ENCODE data around the gene PRR12.
A peak's percentile ranks its signal among the peaks of the same experiment; 100 is the strongest.

PRR12 gene

DNA sequence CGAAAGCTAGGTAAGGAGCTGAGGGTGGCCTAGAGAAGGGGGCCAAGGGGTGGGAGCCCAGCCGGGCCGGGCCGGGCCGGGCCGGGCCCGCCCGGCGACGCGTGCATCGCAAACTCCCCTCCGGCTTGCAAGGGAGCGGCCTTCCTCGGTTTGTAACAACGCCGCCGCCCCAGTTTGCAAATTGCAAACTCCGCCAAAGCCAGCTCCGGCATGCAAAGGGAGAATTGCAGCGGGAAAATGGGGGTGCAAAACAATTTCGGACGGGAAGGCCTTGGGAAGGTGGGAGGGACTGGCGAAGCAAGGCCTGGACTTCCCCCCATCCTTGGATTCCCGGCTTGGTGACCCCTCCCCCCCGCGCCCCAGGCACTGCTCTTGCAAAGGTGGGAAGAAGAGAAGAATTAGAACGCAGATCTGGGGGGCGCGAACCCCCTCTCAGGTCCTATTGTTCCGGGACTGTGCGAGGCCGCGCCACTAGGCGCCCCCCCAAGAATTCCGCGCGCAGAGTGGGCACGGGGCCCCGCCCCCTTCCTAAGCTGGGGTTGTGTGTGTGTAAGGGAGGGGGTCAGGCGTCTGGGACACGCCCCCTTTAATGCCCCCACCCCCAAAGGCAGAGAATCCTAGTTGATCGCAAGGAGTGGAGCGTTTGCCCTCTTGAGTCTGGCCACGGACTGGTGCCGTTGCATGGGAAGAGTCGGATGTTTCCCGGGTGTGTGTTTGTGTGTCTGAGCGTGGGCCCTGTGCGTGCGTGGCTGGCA lies 926 bp downstream of the PRR12 start:
- DNase-seq (ENCODE audit: low spot score) = peak; percentile 42

GRCh38 chr19:49592486-49593232 lies 1.7 kb downstream of the PRR12 start:
- no peak for DNase-seq (ENCODE audit: low spot score)

- DNase-seq (ENCODE audit: low spot score) = peak; percentile 92
Observed at GRCh38 chr19:49593233-49594113, 2.5 kb downstream of the PRR12 start.

GRCh38 chr19:49594157-49594992 lies 3.4 kb downstream of the PRR12 start:
- no peak for DNase-seq (ENCODE audit: low spot score)

DNA sequence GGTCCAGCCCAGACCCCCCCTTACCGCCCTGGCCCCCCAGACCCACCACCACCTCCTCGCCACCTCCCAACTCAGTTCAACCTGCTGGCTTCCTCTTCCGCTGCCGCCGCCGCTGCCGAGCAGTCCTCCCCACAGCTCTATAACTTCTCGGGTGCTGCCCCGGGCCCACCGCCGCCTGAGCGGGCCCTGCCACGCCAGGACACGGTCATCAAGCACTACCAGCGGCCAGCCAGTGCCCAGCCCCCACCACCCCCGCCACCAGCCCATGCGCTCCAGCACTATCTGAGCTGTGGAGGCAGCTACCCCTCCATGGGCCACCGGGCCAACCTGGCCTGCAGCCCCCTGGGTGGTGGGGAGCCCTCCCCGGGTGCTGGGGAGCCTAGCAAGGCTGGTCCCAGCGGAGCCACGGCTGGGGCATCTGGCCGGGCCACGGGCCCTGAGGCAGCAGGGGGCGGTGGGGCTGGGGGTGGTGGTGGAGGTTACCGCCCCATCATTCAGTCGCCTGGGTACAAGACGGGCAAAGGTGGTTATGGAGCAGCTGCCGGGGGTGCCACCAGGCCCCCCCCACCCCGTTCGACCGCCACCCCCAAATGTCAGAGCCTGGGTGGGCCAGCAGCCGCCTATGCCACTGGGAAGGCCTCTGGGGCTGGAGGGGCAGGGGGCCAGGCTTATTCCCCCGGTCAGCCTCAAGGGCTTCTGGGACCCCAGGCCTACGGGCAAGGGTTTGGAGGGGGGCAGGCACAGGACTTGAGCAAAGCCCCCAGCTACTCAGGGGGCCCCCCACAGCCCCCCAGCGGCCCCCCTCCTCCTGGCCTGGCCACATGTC lies 4.2 kb downstream of the PRR12 start:
- no peak for DNase-seq (ENCODE audit: low spot score)

DNA sequence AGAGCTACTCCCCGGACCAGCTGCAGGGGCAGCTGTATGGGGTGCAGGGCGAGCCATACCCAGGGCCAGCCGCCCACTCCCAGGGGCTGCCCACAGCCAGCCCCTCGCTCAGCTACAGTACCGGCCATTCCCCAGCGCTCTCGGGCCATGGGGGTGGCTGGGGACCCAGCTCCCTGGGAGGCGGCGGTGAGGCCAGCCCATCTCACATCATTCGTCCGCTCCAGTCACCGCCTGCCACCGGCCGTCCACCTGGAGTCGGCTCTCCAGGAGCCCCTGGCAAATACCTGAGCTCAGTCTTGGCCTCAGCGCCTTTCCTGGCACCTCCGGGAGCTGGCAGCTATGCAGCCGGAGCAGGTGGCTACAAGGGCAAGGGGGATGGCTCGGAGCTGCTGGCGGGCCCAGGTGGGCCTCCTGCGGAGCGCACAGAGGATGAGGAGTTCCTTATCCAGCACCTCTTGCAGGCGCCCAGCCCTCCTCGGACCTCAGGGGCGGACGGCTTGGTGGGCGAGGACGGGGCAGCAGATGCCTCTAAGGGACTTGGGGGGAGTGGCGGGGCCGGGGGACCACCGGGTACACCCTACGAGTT lies 4.9 kb downstream of the PRR12 start:
- DNase-seq (ENCODE audit: low spot score) = no peak

GRCh38 chr19:49596407-49596806 lies 5.4 kb downstream of the PRR12 start:
- DNase-seq (ENCODE audit: low spot score) = no peak

DNA sequence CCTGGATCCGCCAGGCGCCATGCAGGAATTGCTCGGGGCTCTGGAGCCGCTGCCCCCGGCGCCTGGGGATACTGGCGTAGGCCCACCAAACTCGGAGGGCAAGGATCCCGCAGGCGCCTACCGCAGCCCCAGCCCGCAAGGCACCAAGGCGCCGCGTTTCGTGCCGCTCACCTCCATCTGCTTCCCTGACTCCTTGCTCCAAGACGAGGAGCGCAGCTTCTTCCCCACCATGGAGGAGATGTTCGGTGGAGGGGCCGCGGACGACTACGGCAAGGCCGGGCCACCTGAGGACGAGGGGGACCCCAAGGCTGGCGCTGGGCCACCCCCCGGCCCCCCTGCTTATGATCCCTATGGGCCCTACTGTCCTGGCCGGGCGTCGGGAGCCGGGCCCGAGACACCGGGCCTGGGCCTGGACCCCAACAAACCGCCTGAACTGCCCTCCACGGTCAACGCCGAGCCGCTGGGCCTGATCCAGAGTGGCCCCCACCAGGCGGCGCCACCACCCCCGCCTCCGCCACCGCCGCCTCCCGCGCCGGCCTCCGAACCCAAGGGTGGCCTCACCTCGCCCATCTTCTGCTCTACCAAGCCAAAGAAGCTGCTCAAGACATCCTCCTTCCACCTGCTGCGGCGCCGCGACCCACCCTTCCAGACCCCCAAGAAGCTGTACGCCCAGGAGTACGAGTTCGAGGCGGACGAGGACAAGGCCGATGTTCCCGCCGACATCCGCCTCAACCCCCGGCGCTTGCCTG lies 6.1 kb downstream of the PRR12 start:
- no peak for DNase-seq (ENCODE audit: low spot score)

- no peak for DNase-seq (ENCODE audit: low spot score)
Observed at GRCh38 chr19:49597703-49597974, 6.7 kb downstream of the PRR12 start.

DNA sequence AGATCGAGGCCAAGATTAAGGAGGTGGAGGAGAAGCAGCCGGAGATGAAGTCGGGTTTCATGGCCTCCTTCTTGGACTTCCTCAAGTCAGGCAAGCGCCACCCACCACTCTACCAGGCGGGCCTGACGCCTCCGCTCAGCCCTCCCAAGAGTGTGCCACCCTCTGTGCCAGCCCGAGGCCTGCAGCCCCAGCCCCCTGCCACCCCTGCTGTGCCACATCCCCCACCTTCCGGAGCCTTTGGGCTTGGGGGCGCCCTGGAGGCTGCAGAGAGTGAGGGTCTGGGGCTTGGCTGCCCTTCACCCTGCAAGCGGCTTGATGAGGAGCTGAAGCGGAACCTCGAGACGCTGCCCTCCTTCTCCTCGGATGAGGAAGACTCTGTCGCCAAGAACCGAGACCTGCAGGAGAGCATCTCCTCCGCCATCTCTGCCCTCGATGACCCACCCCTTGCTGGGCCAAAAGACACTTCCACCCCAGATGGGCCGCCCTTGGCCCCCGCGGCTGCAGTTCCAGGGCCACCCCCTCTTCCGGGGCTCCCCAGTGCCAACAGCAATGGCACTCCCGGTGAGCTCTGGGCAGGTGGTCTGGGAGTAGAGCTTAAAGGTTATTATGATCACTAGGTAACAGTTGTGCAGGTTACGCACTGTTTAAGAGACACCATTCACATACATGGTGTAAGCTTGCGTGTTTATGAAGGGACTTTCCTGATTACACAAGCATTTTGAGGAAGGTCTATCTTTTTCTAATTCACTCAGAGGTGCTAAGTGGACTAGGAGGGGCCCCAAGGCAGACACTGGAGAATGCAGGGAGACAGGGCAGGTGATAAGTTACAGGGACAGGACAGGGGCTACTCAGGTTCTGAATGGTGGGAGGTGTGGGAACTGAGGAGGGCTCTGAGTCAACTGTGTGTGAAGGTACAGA lies 8.7 kb downstream of the PRR12 start:
- DNase-seq (ENCODE audit: low spot score) = no peak

GRCh38 chr19:49601482-49602038 lies 10.6 kb downstream of the PRR12 start:
- DNase-seq (ENCODE audit: low spot score) = no peak

- no peak for DNase-seq (ENCODE audit: low spot score)
Observed at GRCh38 chr19:49602806-49603205, 11.8 kb downstream of the PRR12 start.

GRCh38 chr19:49605605-49606004 lies 14.6 kb downstream of the PRR12 start:
- no peak for DNase-seq (ENCODE audit: low spot score)

GRCh38 chr19:49609499-49610092 lies 18.6 kb downstream of the PRR12 start:
- DNase-seq (ENCODE audit: low spot score) = no peak

- no peak for DNase-seq (ENCODE audit: low spot score)
Observed at GRCh38 chr19:49613374-49613773, 22.4 kb downstream of the PRR12 start.

DNA sequence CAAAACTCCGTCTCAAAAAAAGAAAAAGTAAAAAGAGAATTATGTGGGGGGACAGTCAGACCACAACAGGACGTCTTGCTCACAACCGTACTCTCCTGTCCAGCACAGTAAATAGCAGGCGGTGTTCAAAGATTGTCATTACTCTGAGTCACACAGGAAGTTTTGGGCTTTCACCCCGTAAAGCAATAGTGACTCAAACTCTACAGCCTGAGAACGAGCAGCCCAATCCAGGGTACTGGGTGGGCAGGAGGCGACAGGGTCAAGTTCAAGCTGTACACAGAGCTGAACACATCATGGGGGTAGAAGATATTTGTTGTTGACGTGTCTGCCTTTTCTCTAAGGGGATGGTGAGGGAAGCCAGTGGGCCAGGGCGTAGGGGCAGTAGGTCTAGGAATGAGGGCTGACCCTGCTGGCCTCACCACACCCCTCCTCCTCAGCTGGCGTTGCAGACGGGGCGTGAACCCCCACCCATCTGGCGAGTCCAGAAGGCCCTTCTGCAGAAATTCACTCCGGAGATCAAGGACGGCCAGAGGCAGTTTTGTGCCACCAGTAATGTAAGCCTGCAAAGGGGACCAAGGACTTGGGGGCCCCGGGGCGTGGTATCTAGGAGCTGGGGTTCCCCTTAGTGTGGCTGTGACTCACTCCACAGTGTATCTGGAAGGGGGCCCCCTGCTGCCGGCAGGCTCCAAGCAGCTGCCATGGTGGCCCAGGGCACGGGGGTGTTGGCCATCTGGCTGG lies 23.3 kb downstream of the PRR12 start:
- no peak for DNase-seq (ENCODE audit: low spot score)

- DNase-seq (ENCODE audit: low spot score) = no peak
Observed at GRCh38 chr19:49615861-49616260, 24.9 kb downstream of the PRR12 start.
